Muscle of arm (tissue), 12 donors: ENCODE results near the gene RBPJL. TPM values are rescaled to one million over a fixed set of nuclear protein-coding genes. Genes with fewer than 3 reads are reported as not detected.

Experiments
- DNase-seq: peaks from one replicate; pipeline ENCODE4 v3.0.0-alpha.2; 2013
- polyA plus RNA-seq, 12 donors: library from polyadenylated mRNA; unstranded; fragments of 120-200 nt; gene quantifications; one replicate each; pipeline ENCODE4 v1.2.1, GENCODE V29; 2013; ENCODE audit not compliant: insufficient read length in 12 of 12

The RBPJL gene
- polyA plus RNA-seq, 12 donors = not detected

GRCh38 chr20:45359406-45360148 lies 52.9 kb downstream of the RBPJL start:
- DNase-seq = no peak

DNA sequence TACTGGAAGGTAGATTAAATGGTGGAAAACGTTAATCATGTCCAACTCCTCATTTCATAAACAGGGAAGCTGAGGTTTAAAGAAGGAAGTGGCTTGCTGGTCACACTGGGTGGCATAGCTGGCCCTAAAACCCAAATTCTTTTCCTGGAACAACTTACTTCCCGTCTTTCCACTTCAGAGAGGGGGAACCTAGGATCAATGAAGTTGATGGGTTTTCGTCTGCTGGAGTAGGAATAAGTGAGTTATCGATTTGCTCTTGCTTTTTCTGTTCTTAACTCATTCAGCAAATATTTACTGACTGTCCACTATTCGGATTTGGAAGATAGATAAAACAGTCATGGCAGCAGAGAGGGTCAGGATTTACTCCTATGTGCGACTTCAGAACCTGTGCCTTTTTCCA lies 55.2 kb downstream of the RBPJL start:
- DNase-seq = no peak

DNA sequence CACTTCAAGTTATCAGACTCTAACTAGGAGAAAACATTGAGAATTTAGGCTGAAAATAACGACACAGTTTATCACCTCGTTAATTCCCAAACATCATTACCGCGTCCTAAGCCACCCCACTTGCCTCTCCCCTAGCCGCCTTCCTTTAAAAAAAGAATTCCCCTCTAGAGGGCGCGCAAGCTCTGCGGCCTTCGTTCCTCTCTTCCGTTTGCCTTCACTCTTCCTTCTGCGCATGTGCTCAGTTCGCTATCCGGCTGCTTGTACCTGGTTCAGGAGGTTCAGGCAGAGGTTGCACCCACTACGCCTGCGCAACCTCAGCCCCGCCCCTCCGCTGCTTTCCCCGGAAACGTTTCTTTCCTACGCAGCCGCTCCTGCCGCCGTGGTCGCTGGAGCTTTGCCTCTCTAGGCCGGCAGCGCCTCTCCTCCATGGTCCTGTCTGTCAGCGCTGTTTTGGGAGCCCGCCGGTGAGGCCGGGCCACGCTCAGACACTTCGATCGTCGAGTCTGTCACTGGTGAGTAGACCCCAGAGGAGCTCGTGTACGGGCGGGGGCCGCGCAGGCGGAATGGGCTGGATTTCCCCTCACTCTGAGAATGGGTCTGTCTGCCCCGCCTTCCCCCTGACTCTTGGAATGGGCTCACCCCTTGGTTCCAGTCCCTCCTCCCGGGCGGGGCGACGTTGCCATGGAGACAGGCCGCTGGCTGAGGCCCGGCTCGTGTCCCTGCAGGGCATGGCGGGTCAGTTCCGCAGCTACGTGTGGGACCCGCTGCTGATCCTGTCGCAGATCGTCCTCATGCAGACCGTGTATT lies 56.4 kb downstream of the RBPJL start, which contains the start of gene SYS1:
Gene SYS1 (plus strand): TSS at position 353 of the 807 bp plus-strand sequence. CDS start 376 bp downstream, at position 729.
- peak; percentile 99 for DNase-seq

DNA sequence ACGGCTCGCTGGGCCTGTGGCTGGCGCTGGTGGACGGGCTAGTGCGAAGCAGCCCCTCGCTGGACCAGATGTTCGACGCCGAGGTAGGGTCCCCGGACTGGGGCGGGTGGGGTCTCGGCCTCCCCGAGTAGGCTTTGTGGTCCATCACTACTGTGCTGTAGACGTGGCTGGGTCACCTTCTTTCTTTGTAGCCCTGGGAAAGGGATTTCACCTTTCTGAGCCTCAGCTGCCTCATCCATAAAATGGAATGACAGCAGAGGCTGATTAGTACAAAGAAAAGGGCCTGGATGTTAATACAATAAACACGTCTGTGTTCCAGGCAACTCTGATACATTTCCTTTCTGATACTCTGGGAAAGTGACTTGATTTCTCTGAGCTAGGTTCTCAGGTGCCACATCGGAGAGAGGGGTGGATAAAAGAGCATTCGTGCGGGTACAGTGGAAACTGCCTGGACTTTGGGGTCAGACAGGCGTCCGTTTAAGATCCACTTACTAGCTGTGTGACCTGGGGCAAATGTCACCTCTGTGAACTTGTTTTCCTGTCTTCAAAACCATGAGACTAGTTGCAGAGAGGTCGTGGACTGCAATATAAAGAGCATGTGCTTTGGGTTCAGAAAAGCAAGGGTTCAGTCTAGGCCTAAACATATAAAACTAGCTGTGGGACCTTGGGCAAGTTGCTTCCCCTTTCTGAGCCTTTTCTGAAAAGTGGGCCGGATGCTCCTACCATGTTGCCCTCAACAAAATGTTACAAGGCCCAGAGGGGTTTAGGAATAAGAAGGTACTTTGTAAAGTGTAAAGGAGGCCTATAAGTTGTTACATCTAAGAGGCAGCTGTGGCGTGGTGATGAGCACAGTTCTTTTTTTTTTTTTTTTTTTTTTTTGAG lies 57.2 kb downstream of the RBPJL start:
- DNase-seq = no peak

DNA sequence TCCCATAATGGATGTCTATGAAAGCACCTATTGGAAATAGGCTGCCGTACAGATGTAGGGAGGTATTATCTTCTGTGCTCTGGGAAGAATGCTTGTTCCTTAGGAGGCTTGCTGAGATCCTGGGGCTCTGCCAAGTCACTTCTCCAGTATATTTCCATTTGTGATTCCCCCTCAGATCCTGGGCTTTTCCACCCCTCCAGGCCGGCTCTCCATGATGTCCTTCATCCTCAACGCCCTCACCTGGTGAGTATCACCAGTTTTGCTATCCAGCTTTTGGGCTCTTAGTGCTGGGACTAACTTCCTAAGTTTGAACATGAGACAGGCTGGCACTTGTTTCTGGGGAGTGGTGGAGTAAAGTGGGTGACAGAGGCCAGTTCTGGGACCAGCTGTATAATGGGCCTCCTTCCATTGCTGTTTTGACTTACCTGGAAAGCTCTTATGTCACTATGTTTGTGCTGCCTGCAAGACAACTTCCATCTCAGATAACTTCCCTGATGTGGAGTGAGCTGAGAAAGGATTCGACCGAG lies 58.9 kb downstream of the RBPJL start:
- no peak for DNase-seq

DNA sequence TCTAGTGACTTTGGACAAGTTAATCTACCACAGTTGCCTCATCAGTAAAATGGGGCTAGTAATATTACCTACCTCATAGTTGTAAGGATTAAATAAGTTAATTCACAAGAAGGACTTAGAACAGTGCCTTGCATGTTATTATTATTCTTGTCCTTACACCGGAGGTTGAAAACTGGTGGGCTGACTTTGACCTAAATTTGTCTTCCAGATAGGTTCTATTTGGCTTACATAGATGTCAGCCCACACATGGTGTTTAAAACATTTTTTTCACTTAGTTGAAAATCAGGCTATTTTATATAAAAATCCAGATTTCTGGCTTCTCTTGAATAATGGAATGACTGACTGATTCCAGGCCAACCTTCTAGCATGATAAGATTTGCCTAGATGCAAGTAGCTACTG lies 59.6 kb downstream of the RBPJL start:
- no peak for DNase-seq

GRCh38 chr20:45366631-45367030 lies 60.0 kb downstream of the RBPJL start:
- DNase-seq = no peak

DNA sequence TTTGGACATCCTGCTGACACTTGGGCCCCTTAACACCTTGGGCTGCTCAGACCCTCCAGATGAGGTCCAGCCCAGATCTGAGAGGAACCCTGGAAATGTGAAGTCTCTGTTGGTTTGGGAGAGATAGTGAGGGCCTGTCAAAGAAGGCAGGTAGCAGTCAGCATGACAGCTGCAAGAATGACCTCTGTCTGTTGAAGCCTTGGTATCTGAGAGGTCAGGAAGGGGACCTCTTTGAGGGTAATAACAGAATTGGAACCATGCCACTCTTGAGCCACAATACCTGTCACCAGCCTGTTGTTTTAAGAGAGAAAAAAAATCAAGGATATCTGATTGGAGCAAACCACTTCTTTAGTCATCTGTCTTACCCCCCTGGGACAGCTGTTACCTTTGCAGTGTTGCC lies 60.5 kb downstream of the RBPJL start:
- no peak for DNase-seq

Other genes with a start within 250 kb of the RBPJL start
- gene KCNS1, start 205.7 kb upstream of the RBPJL start, polyA plus RNA-seq = under 1 TPM in 6 of 12 donors, not detected in 6; 0.03 to 0.55 (median 0.08) TPM
- 1 to 10 TPM in 1 of 12 donors, under 1 TPM in 2, not detected in 9; 0.30 to 3.6 (median 0.54) TPM for gene WFDC5, start 191.7 kb upstream of the RBPJL start, polyA plus RNA-seq
- gene WFDC12, start 182.4 kb upstream of the RBPJL start, polyA plus RNA-seq = not detected
- gene PI3, start 131.9 kb upstream of the RBPJL start, polyA plus RNA-seq = under 1 TPM in 2 of 12 donors, not detected in 10; 0.30 to 0.40 TPM
- gene SEMG1, start 99.8 kb upstream of the RBPJL start, polyA plus RNA-seq = not detected
- gene SEMG2, start 85.5 kb upstream of the RBPJL start, polyA plus RNA-seq = not detected
- gene SLPI, start 52.3 kb upstream of the RBPJL start, polyA plus RNA-seq = 1 to 10 TPM in 4 of 12 donors, not detected in 8; 1.0 to 2.2 (median 1.3) TPM
- gene MATN4, start 1.5 kb downstream of the RBPJL start, polyA plus RNA-seq = under 1 TPM in 10 of 12 donors, not detected in 2; 0.23 to 0.85 (median 0.43) TPM
- gene SDC4, start 41.6 kb downstream of the RBPJL start, polyA plus RNA-seq = 10 to 100 TPM in 4 of 12 donors, 1 to 10 TPM in 7, not detected in 1; 6.8 to 21.4 (median 9.6) TPM
- gene SYS1, start 56.3 kb downstream of the RBPJL start, polyA plus RNA-seq = 10 to 100 TPM in 11 of 12 donors, not detected in 1; 13.7 to 24.6 (median 15.6) TPM
- gene TP53TG5, start 71.5 kb downstream of the RBPJL start, polyA plus RNA-seq = 1 to 10 TPM in 2 of 12 donors, under 1 TPM in 8, not detected in 2; 0.17 to 1.6 (median 0.61) TPM
- 10 to 100 TPM in 11 of 12 donors, not detected in 1; 19.2 to 31.0 (median 25.6) TPM for gene DBNDD2, start 101.4 kb downstream of the RBPJL start, polyA plus RNA-seq
- 10 to 100 TPM in 11 of 12 donors, not detected in 1; 65.2 to 97.6 (median 73.5) TPM for gene PIGT, start 109.3 kb downstream of the RBPJL start, polyA plus RNA-seq
- 1 to 10 TPM in 5 of 12 donors, under 1 TPM in 2, not detected in 5; 0.74 to 4.2 (median 1.2) TPM for gene WFDC2, start 162.9 kb downstream of the RBPJL start, polyA plus RNA-seq
- gene SPINT3, start 208.8 kb downstream of the RBPJL start, polyA plus RNA-seq = not detected
- gene WFDC6, start 232.6 kb downstream of the RBPJL start, polyA plus RNA-seq = not detected
- gene EPPIN, start 240.6 kb downstream of the RBPJL start, polyA plus RNA-seq = under 1 TPM in 2 of 12 donors, not detected in 10; 0.07 to 0.11 TPM